ENCODE data around the gene TMEFF2.
"Not testable (repeated sequence)": the region's sequence is repeated elsewhere in the genome, so short reads cannot be mapped to it uniquely, and the experiment has no call there.

Gene TMEFF2

GRCh38 chr2:192126912-192127311 lies 67.8 kb downstream of the TMEFF2 start:
- DNase-seq = no peak

DNA sequence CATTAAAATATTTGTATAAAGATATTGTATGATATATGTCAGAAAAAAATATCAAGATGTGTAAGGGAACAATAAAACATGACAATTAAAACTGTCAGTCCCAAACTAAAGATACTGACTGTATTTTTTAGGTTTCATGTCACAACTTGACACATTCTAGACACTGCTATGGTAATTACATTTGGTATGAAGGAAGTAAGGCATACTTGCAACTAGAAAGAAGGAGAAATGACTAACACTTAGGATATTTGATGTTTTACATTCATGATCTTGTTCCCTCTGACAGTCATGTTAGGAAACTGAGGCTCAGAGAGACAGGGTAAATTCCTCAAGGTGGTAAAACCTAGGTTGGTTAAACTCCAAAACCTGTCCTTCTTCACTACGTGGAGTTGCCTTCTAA lies 68.3 kb downstream of the TMEFF2 start:
- DNase-seq = no peak

- DNase-seq = no peak
Observed at GRCh38 chr2:192124571-192124970, 70.2 kb downstream of the TMEFF2 start.

DNA sequence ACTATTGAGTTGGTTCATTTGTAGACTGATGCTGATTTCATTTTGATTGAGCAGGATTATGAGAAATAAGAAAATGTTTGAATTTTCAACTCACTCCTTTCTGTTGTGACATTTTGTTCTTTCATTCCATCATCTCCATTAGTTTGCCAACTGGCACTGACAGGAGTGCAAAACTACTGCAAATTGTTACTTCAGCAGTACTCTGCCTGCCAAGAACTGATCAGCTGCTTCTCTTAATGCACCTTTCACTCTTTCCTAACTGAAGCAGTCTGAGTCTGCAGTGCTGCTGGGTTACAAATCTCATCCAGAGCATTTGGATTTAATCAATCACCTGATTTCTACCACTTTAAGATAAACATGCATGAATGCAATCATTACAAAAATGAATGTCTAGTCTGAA lies 70.9 kb downstream of the TMEFF2 start:
- no peak for DNase-seq

- DNase-seq = no peak
Observed at GRCh38 chr2:192122946-192123345, 71.8 kb downstream of the TMEFF2 start.

GRCh38 chr2:192122141-192122540 lies 72.6 kb downstream of the TMEFF2 start:
- no peak for DNase-seq

DNA sequence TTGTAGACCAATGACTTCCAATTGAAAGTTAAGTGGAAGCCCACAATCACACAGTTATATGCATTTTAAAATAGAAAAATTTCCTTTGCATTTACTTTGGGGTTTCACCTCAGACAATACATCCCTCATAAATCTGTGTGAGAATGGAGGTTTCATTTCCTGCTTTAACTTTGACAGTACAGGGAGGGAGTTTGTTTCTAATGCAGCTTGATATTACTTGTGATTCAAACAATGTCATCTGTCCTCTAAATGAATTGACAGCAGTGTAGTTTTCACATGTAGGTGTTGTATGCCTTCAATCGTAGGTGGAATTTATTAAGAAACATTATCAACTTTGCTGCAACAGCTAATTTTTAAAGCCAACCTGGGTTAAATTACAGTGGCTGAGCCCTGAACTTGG lies 75.2 kb downstream of the TMEFF2 start:
- no peak for DNase-seq

DNA sequence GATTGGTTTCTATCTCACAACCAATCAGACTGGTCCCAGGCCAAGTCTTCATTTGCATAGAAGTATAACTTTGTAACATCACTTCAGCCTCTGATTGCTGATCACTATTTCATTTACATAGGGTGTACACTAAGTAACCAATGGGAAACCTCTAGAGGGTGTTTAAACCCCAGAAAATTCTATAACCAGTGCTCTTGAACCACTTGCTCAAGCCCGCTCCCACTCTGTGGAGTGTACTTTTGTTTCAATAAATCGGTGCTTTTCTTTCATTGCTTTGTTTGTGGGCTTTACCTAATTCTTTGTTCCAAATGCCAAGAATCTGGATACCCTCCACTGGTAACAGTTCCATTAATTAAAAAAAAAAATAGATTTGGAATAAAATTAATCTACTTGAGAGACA lies 77.0 kb downstream of the TMEFF2 start:
- DNase-seq = no peak

DNA sequence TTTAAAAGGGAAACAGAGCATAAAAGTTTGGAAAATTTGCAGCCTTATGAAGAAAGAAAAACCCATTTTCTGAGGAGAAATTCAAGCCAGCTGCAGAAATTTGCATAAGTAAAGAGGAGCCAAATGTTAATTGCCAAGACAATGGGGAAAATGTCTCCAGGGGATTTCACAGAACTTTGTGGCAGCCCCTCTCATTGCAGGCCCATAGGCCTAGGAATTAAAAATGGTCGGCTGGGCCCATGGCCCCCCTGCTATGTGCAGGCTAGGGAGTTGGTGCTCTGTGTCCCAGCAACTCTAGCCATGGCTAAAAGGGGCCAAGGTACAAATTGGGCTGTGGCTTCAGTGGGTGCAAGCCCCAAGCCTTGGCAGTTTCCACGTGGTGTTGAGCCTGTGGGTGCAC lies 83.2 kb downstream of the TMEFF2 start:
- DNase-seq = not testable (repeated sequence)

GRCh38 chr2:192099742-192100141 lies 95.0 kb downstream of the TMEFF2 start:
- no peak for DNase-seq

DNA sequence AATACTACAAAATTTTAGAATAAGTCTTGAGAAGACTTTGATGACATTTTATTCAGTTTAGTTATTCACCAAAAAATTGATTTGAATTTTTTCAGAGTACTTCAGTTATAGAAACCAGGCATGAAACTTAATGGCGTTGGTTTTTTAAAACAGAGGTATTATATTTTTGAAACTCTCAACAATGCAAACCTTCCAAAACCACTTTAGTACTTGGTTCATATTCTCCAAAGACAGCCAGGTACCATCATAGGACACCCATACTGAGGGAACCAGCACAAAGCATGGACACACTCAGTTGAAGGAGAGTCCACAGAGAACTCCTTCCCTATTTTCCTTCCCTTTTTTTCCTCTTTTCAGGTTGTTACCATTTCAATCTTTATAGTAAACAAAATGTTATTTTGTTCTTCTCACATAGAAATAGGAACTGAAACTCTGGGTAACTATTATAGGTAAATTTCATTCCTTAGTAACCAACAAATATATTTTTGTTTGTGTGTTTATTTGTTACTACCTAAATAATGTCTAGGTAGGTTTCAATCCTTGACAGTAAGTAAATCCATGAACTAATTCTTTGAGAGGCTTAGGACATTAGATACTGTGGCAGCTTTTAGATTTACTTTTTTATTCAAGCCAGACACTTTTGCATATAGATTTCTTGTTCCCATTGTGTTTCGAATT lies 95.8 kb downstream of the TMEFF2 start:
- DNase-seq = no peak

DNA sequence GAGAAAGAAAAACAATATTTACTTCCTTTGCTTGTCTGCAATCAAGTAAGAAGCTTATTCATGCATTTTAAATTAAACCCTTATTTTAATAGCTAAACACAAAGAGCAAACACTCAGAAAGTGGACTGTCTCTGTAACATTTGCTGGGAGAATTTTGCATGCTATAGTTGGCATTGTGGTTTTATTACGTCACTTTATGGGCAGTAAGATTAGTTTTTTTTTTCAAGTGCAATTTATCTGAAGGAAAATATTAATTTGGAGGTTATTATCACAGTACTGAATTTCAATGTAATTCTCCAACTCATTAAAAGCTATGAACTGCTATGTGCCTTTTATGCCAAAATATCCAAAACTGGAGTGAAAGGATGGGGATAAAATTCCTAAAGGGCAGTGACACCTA lies 103.3 kb downstream of the TMEFF2 start:
- no peak for DNase-seq

GRCh38 chr2:192090911-192091310 lies 103.8 kb downstream of the TMEFF2 start:
- DNase-seq = no peak

- DNase-seq = no peak
Observed at GRCh38 chr2:192087398-192087958, 107.3 kb downstream of the TMEFF2 start.

GRCh38 chr2:192082121-192082520 lies 112.6 kb downstream of the TMEFF2 start:
- DNase-seq = no peak

DNA sequence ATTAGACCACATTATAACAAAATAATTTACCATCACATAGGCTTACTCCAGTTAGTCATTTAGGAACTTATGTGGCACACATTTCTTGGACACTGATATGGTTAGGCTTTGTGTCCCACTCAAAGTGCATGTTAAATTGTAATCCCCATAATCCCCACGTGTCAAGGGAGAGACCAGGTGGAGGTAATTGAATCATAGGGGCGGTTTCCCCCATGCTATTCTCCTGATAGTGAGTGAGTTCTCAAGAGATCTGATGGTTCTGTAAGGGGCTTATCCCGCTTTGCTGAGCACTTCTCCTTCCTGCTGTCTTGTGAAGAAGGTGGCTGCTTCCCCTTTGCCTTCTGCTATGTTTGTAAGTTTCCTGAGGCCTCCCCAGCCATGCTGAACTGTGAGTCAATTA lies 114.6 kb downstream of the TMEFF2 start:
- not testable (repeated sequence) for DNase-seq

- no peak for DNase-seq
Observed at GRCh38 chr2:192073878-192074277, 120.9 kb downstream of the TMEFF2 start.

GRCh38 chr2:192072778-192073177 lies 122.0 kb downstream of the TMEFF2 start:
- DNase-seq = no peak

GRCh38 chr2:192072261-192072660 lies 122.5 kb downstream of the TMEFF2 start:
- DNase-seq = no peak

- DNase-seq = no peak
Observed at GRCh38 chr2:192070099-192070498, 124.6 kb downstream of the TMEFF2 start.

GRCh38 chr2:192069417-192069816 lies 125.3 kb downstream of the TMEFF2 start:
- DNase-seq = no peak

DNA sequence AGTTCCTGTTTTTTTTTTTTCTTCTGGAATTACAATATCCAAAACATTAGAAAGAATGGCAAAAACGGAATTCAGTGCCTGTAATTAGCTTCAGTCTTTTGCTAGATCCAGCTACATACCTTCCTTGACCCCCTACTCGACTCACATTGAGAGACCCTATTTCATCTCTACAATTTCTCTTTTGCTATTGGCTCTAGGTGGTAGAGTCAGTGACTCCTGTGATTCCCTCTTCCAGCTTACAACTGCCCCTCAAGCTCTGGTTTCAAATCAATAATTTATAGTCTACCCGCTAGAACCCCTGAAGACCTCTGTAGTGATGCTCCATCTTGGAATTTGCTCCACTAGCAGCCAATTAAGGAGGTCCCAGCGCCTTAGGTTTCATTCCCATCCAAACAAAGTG lies 125.8 kb downstream of the TMEFF2 start:
- DNase-seq = no peak

DNA sequence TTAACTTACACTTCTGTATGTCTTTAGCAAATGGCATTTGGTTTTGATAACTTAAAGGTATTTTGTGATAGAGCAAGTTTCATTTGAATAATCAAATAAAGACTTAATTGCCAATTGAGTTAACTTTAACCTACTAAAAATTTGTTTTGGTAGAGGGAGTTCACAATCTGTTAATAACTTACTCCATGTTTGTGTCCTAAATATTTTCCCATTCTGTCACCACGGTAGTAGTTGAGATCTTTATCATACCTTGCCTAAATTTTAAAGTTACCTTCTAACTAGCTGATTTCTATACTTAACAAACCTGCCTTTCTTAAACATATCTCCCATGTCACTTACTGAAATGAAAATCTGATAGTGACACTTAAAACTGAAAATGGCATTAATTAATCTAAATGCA lies 127.1 kb downstream of the TMEFF2 start:
- no peak for DNase-seq

DNA sequence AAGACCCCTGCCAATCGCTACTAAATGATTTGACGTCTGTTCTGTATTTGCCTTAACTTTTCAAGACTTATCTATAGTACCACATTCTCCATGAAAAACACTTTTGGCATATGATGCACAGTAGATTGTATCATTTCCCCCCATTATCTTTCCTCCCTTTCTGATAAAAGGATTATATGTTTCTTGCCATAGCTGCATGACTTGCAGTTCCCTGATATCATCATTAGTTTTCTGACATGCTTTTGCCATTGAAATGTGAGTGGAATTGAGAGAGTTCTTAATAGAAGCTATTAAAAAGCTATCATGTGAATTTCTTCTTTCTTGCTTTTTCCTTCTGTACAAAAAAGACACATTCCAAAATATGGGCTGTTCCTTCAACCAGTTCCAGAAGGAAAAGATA lies 130.3 kb downstream of the TMEFF2 start:
- no peak for DNase-seq

GRCh38 chr2:192060161-192060560 lies 134.6 kb downstream of the TMEFF2 start:
- DNase-seq = no peak
